ENCODE measurements around the gene ZNF785.

ZNF785 gene

GRCh38 chr16:30622455-30623032 is 37.0 kb upstream of the ZNF785 start:
- no peak for TF ChIP-seq CTCF (conservative IDR thresholded peaks at IDR 0.05; ENCODE audit: low read length)
- DNase-seq (ENCODE audit: low read depth): no peak
- H3K4me3 ChIP-seq (ENCODE audit: low read length): no peak overlapping the region

- H3K4me3 ChIP-seq (ENCODE audit: low read length): no peak overlapping the region
- TF ChIP-seq CTCF (conservative IDR thresholded peaks at IDR 0.05; ENCODE audit: low read length): no peak
- DNase-seq (ENCODE audit: low read depth): peak; percentile 85
Measured at GRCh38 chr16:30621765-30622164, 36.3 kb upstream of the ZNF785 start.

GRCh38 chr16:30620169-30620568 is 34.7 kb upstream of the ZNF785 start:
- DNase-seq (ENCODE audit: low read depth): no peak
- no peak overlapping the region for H3K4me3 ChIP-seq (ENCODE audit: low read length)

GRCh38 chr16:30619638-30620037 is 34.1 kb upstream of the ZNF785 start:
- DNase-seq (ENCODE audit: low read depth): no peak
- no peak overlapping the region for H3K4me3 ChIP-seq (ENCODE audit: low read length)
- TF ChIP-seq CTCF (conservative IDR thresholded peaks at IDR 0.05; ENCODE audit: low read length): no peak

More at GRCh38 chr16:30620169-30620568, 34.7 kb upstream of the ZNF785 start:
- TF ChIP-seq CTCF (conservative IDR thresholded peaks at IDR 0.05; ENCODE audit: low read length): no peak

GRCh38 chr16:30619202-30619601 is 33.7 kb upstream of the ZNF785 start:
- DNase-seq (ENCODE audit: low read depth): peak; percentile 55
- no peak for TF ChIP-seq CTCF (conservative IDR thresholded peaks at IDR 0.05; ENCODE audit: low read length)
- no peak overlapping the region for H3K4me3 ChIP-seq (ENCODE audit: low read length)

- peak; percentile 41 for TF ChIP-seq CTCF (conservative IDR thresholded peaks at IDR 0.05; ENCODE audit: low read length)
- no peak overlapping the region for H3K4me3 ChIP-seq (ENCODE audit: low read length)
- DNase-seq (ENCODE audit: low read depth): peak; percentile 11
Measured at GRCh38 chr16:30615358-30616091, 30.0 kb upstream of the ZNF785 start.

Measured in AG10803 (cell line).